Measurements from ENCODE around the gene MPI. TPM values are rescaled to one million over a fixed set of nuclear protein-coding genes. Genes with fewer than 3 reads are reported as not detected.

Gene MPI
- total and polyA plus RNA-seq, 2 donors (not counting 3 experiments of a cell fraction or from before 2014, with no cell fraction given), result 36.3 to 69.3 TPM

- TSS peak; percentile 86 for BruUV-seq (replicated peaks)
- ChIA-PET CTCF (interaction anchor here (0.8 to 2.7 kb wide), 16 partner anchors 10 to 136 kb away, joined by 3 to 20 read pairs (median 4); partner anchors contain the start of genes COX5A and MPI), POLR2A (interaction anchor here (1.3 kb wide), 1 partner anchor 31 kb away, joined by 3 read pairs; the partner anchor contains the start of gene COX5A)
- dilution Hi-C loops (cut with MboI; ENCODE audit: extremely low pct_ligation_motif_present, low sequenced_read_pairs) (no loop called here), intact Hi-C loops (cut with micrococcal nuclease) (no loop called here)
- Histone ChIP-seq H3K9ac (replicated peaks; ENCODE audit: extremely low read depth, insufficient read depth, low read length) (peak overlapping the region; percentile 76), H3K4me3 (replicated peaks in 1 of 3; ENCODE audit: insufficient read depth in 1 of 3, low read depth in 1 of 3, low read length in 3 of 3) (peak overlapping the region; percentile 38 to 79 (median 73)), H3K4me1 (ENCODE audit: control insufficient read depth, extremely low read depth, insufficient read depth, low read length) (peaks cover 11% of the 10 kb centered on the region), H3K4me2 (ENCODE audit: insufficient read depth, low read length) (peak overlapping the region; percentile 88), H2AFZ (ENCODE audit: low read depth, low read length) (peak overlapping the region; percentile 98), H3K79me2 (ENCODE audit: control insufficient read depth, insufficient read depth, low read length) (peaks cover 15% of the 10 kb centered on the region), H3K9me1 (replicated peaks; ENCODE audit: control insufficient read depth, extremely low read depth, insufficient read depth, low read length) (no peaks in the 10 kb centered on the region), H4K20me1 (replicated peaks; ENCODE audit: control insufficient read depth, extremely low read depth, insufficient read depth, low read length) (no peaks in the 10 kb centered on the region), H3K27me3 (ENCODE audit: control insufficient read depth in 2 of 2, insufficient read depth in 2 of 2, low read length in 2 of 2) (no peaks in the 10 kb centered on the region), H3K36me3 (ENCODE audit: control insufficient read depth in 2 of 2, extremely low read depth in 1 of 2, insufficient read depth in 2 of 2, low read length in 2 of 2) (peaks cover 5 to 10% of the 10 kb centered on the region in 2 experiments), H3K9me3 (replicated peaks; ENCODE audit: control insufficient read depth, insufficient read depth, low read length) (no peaks in the 10 kb centered on the region), H3K27ac (ENCODE audit: insufficient read depth, low read depth, low read length) (peak overlapping the region; percentile 32)
- TF ChIP-seq CTCF (IDR thresholded peaks at IDR 0.05; ENCODE audit: extremely low read depth in 1 of 2, insufficient read depth in 1 of 2, low read depth in 1 of 2, low read length in 2 of 2) (no peak), EZH2 (IDR thresholded peaks at IDR 0.05; ENCODE audit: borderline replicate concordance, low read depth, low read length, severe bottlenecking) (no peak), MAX (IDR thresholded peaks at IDR 0.05; ENCODE audit: insufficient read depth, insufficient read length) (no peak), GATA2 (IDR thresholded peaks at IDR 0.05; ENCODE audit: insufficient read depth, insufficient read length, low read depth, low read length) (no peak), FOS (IDR thresholded peaks at IDR 0.05; ENCODE audit: borderline replicate concordance, insufficient read depth, low read length) (no peak), MYC (IDR thresholded peaks at IDR 0.05; ENCODE audit: low read depth, low read length) (no peak), POLR2A (IDR thresholded peaks at IDR 0.05; ENCODE audit: low read depth, low read length) (no peak), JUN (IDR thresholded peaks at IDR 0.05; ENCODE audit: borderline replicate concordance, insufficient read depth, insufficient read length, low read depth) (no peak), POLR2AphosphoS5 (IDR thresholded peaks at IDR 0.05; ENCODE audit: insufficient read depth, low read depth, low read length) (no peak)
- no peak for FAIRE-seq
- no peak for DNase-seq (ENCODE audit: low read depth, low spot score)
Observed at GRCh38 chr15:74907163-74907870, 17.5 kb downstream of the MPI start.
